ENCODE results near the gene TCEAL3.
"Not testable (repeated sequence)": the region's sequence is repeated elsewhere in the genome, so short reads cannot be mapped to it uniquely, and the experiment has no call there.

Gene TCEAL3

DNA sequence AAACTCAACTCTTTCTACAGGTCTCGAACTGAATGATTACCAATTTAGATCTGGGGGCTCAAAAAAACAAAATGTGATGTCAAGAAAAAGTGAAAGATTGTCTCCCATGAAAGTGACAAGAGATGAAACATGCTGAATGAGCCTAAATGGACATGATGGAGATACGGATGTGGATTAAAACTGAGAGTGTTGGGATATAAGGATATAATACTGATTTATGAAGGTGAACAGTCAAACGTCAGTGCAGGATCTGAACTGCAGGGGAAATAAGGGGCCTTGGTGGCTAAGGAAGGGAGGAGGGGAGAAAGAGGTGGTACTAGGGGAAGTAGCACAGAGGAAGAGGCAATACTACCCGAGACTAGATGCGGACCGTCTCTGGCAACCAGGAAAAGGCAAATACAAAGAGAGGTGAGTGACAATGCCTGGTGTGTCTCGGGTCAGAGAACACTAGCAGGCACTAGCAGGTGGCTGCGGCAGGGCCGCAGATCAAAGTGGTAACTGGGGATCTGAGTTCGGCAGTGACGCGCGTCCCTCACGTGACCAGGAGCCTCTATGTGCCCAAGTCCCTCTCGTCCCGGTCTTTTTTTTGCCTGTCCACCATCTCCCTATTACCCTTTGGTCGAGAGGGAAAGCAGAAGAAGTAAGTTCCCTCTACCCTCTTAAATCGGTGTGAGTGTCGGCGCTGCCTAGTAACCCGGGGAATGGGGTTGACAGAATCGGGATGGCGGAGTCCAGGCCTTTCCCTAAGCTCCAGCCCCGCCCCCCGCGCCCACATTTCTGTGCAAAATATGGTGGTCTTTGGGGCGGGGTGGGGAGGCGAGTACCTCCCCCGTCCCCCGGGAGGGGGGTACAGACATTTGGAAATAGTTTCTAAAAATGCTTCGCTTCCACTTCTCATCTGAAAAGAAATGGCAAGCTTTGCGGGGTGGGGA lies 20.9 kb downstream of the TCEAL3 start, which contains the start of gene TCEAL1:
TSS of gene TCEAL1 (plus strand) at position 590 of the 932 bp plus-strand sequence. CDS start 942 bp downstream, outside the sequence.
- no peak for FAIRE-seq

DNA sequence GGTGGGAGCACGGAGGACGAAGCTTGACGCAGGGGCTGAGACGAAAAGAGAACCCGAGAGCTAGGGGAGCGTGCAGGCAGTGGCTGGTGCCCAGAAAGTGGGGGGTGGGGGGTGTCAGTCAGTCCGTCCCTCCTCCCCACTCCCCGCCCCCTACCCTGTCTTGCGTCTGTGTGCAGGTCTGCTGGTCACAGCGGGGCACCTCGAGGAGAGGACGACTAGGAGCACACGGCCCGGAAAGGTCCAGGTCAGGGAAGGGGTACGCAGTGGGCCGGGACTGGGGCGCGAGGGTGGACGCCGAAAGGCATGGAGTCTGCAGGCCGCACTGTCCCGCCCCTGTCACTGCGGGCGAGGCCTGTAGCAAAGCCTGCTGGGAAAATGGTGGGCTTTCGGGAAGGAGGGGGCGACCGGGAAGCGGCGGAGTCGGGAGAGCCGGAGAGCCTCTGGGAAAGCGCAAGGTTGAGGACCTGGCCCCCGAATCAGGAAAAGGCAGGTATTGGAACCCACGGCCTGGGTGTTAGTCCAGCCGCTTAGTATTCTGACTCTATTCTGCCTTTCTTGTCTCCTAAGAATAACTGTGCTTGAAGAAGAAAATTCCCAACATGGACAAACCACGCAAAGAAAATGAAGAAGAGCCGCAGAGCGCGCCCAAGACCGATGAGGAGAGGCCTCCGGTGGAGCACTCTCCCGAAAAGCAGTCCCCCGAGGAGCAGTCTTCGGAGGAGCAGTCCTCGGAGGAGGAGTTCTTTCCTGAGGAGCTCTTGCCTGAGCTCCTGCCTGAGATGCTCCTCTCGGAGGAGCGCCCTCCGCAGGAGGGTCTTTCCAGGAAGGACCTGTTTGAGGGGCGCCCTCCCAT lies 21.8 kb downstream of the TCEAL3 start:
- no peak for FAIRE-seq

DNA sequence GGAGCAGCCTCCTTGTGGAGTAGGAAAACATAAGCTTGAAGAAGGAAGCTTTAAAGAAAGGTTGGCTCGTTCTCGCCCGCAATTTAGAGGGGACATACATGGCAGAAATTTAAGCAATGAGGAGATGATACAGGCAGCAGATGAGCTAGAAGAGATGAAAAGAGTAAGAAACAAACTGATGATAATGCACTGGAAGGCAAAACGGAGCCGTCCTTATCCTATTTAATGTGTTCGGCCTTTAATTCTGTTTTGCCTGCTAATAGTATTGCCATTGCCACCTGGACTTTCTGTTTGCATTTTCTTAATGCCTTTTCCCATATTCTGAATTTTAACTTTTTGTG lies 22.4 kb downstream of the TCEAL3 start:
- no peak for FAIRE-seq

DNA sequence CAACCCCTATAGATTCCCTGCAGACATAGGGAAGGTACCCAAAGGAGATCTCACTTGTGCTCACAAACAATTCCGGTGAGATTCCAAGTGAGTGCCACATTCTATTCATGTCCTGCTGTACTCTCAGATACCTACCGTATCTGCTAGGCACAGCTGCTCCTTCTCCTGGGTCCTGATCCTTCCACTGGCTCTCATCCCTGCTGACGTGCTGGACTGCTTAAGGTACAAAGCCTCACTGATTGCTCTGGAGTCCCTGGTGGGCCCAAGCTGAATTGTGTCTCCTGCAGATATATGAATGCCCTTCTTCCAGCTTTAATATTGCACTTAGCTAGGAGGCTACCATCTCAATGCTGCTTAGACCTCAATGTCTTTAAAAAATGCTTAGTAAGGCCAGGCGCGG lies 23.4 kb downstream of the TCEAL3 start:
- no peak for FAIRE-seq

DNA sequence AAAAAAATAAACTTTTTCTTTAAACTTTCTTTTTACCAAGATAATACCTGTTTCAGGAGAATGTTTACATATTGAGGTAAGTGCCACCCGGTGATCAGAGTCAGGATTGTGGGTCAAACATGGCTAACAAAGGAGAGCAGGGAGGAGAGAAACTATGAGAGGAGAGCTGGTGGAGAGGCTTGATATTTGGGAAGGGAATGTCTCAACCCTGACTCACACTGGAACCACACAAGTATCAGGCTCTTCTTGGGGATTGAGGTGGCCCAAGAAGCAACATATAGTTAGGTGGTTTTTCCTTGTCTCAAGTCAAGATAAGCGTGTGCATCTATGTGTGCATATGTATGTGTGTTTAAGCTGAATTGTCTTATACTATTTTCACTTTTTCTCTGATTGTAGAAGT lies 27.7 kb downstream of the TCEAL3 start:
- no peak for FAIRE-seq

- no peak for FAIRE-seq
Measured at GRCh38 chrX:103637604-103638338, 30.0 kb downstream of the TCEAL3 start.

DNA sequence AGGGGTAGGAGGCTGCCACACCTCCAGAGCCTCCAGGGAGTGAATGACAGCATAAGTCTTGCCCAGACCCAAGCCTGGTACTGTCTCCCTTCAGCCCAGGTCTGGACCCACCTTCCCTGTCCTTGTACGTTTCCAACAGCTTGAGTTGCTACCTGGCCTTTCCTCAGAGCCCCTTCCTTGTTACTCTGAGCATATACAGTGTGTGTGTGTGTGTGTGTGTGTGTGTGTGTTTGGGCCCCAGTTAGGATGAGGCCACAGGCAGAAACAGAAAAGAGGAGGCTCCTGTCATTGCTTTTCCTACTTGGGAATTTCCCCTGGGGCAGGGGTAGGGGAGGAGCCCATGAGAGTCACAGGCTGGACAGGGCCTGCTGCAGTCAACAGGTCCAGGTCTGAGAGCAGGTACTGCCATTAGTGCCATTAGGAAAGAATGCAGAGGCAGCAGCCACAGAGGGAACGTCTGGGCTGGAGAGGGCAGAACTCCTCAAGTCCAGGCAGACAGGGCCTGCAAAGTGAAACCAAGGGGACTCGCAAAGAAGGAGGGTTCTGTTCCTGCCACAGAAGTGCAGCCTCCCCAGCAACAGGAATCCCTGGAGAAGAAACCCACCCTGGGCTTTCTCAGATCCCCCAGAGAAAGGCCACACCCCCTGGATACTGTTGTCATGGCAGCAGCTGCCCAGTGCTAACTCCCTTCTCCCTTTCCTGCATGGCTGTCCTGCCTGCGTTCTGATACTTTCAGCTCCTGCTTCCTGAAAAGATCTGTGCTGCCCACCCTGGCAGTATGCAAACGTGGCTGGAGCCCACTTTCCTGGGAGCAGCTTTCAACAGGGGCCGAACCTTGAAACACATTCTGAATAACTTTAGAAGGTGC lies 30.9 kb downstream of the TCEAL3 start:
- not testable (repeated sequence) for FAIRE-seq

DNA sequence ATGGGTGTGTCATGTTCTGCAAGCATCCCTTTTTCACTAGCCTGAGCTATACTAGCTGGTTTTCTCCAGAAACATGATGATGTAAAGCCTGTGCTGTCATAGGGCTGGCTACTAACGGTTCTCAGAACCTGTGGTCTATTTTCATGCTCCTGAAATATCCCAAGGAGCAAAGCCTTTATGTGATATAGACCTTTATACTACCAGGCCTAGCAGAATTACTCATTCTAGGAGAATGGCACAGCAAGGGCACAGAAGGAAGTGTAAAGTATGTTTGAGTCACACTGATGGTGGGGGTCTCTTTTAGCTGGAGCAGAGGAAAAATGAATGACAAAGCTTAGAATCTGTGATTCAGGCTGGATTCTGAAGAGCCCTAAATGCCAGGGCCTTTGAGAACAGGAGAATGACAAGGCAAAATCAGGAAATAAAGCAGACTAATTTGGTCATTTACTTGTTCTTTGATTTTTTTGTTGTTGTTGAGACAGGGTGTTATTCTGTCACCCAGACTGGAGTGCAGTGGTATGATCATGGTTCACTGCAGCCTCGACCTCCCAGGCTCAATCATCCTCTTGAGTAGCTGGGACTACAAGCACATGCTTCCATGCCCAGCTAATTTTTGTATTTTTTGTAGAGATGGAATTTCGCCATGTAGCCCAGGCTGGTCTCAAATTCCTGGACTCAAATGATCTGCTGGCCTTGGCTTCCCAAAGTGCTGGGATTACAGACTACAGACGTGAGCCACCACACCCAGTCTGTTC lies 32.8 kb downstream of the TCEAL3 start:
- FAIRE-seq = no peak

GRCh38 chrX:103644125-103644524 lies 36.4 kb downstream of the TCEAL3 start:
- FAIRE-seq = no peak

DNA sequence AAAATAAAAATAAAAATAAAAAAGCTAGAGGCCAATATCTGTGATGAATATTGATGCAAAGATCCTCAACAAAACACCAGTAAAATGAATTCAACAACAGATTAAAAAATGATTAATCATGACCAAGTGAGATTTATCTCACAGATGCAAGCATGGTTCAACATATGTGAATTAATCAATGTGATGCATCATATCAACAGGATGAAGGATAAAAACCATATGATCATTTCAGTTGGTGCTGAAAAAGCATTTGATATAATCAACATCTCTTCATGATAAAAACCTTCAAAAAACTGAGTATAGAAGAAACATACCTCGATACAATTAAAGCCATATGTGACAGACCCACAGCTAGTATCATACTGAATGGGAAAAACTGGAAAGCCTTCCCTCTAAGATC lies 39.9 kb downstream of the TCEAL3 start:
- FAIRE-seq = no peak

DNA sequence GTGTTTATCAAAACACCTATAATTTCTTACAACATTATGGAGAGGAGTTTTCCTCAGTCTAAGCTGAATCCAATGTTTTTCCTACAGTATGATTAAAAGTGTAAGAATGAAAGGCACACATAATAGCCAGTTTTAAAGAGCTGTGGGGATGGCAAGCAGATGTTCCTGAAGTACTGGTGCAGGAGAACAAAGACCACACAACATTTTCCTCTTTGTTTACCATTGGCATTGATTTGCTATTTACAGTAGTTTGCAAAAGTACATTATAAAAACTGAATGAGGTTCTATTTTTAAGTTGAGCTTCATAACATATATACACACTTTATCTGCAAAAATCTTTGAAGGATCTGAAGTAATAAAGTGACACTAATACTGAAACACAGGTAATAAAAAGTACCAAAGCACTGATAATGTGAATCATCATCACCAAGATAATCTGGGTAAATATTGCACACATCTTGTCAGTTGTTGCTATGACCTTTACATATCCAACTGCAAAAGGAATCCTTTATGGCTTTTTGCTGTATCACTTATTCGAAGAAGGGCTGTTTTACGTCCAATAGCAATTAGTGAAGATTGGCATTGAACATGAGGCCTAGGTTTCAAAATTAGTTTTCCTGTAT lies 43.5 kb downstream of the TCEAL3 start:
- FAIRE-seq = no peak

DNA sequence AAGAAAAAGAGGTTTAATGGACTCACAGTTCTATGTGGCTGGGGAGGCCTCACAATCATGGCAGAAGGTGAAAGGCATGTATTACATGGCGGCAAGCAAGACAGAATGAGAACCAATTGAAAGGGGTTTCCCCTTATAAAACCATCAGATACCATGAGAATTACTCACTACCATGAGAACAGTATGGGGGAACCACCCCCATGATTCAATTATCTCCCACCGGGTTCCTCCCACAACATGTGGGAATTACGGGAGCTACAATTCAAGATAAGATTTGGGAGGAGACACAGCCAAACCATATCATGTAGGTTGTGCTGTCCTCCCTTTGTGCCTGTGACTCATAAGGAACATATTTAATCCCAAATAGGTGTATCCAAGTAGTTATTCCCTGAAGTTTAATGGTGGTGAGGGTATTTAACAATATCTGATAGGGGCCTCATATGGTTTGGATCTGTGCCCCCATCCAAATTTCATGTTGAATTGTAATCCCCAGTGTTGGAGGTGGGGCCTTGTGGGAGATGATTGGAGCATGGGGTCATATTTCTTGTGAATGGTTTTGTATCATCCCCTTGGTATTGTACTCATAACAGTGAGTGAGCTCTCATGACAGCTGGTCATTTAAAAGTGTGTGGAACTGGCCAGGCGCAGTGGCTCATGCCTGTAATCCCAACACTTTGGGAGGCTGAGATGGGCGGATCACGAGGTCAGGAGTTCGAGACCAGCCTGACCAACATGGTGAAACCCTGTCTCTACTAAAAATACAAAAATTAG lies 47.7 kb downstream of the TCEAL3 start:
- not testable (repeated sequence) for FAIRE-seq

GRCh38 chrX:103656617-103657016 lies 48.9 kb downstream of the TCEAL3 start:
- FAIRE-seq = no peak

DNA sequence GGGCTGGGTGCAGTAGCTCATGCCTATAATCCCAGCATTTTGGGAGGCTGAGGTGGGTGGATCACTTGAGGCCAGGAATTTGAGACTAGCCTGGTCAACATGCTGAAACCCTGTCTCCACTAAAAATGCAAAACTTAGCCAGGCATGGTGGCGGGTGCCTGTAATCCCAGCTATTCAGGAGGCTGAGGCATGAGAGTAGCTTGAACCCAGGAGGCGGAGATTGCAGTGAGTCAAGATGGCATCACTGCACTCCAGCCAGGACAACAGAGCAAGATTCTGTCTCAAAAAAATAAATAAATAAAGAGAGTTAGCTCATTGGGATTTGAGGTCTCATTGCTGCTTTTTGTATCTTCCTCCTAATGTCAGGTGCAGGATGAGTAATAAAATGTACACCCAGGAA lies 49.3 kb downstream of the TCEAL3 start:
- FAIRE-seq = not testable (repeated sequence)

DNA sequence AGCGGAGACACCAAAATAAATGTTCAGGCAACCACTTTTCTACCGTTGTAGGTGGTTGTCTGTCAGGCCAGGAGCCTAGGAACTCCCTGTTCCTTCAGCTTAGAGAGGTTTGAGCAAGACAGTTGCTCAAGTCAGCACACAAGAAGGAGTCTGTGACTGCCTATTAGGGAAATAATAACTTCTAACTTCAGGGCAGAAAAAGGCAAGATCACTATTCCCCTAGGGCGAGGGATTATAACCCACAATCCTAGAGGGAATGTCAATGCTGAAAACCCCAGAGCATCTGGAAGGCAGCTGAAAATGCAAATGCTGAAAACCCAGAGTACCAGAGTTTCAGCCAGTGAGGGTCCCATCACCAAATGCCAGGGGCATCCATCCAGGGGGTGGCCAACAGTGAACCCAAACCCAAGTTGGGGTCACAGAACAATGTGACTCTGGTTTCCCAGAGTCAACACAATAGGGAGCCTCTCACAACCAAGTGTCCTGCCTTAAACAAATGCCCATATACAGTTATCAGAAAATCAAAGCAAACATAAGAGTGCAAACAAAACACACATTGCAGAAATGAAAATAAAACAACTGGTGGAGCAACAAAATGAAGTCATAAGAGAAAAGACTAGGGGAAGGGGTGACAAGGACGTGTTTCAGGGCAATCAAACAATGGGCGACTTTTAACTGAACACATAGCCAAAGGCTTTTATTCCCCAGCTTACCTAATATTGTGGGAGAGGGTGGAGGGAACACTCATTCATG lies 51.1 kb downstream of the TCEAL3 start:
- no peak for FAIRE-seq

GRCh38 chrX:103659460-103659859 lies 51.7 kb downstream of the TCEAL3 start:
- FAIRE-seq = not testable (repeated sequence)
